GM21576 (cell line): ENCODE measurements around the gene MYL5.
"Not testable (repeated sequence)": the region's sequence is repeated elsewhere in the genome, so short reads cannot be mapped to it uniquely, and the experiment has no call there.

Experiments
- ATAC-seq: cut with Tn5 transposase; IDR thresholded peaks from one replicate; pipeline ENCODE4 v1.9.1; 2021; ENCODE audit warnings: mild to moderate bottlenecking, moderate library complexity; ENCODE audit not compliant: unreplicated experiment

The MYL5 gene

DNA sequence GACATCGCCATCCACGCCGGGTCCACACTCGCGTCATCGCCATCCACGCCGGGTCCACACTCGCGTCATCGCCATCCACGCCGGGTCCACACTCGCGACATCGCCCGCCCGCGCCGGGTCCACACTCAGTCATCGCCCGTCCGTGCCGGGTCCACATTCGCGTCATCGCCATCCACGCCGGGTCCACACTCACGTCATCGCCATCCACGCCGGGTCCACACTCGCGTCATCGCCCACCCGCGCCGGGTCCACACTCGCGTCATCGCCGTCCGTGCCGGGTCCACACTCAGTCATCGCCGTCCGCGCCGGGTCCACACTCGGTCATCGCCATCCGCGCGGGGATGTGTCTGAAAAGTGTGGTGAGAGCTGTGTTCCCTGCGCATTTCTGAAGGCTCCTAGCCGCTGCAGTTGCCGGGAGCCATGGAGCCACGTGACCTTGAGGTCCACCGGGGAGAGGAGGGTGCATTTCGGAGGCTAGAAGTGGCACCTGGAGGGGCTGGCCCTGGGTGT, 48.6 kb downstream of the MYL5 start:
- ATAC-seq, result no peak

DNA sequence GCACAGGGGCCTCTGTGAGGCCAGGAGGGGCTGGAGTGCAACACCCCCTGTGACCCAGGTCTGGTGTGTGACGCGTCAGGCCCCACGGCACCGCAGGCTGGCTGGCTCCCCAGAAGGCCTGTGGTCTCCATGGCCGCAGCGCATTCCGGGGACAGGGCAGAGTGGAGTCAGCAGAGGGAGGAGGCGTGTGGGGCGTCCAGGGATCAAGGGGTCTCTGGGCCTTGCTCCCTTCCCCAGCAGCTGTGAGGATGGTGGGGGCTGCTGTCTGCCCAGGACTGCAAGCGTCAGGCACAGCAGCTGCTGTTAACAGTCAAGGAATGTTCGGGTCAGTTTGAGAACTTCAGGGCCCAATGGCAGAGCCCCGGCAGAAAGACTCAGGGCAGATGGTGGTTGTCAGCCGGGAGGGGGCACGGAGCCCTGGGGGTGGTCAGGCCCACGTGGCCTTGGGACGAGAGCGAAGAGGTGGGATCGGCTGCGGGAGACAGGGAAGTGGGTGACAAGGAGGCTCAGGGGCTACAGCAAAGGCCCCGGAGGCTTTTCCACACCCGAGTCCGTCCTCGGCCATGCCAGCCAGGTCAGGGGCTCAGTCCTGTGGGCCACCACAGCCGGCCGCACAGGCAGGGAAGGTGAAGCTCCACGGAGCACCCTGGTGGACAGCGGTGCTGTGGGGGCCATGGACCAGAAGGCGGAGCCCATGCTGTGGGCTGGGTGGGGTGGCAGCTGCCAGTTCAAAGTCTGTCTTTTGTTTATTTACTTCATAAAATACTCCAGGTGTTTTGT, 49.6 kb downstream of the MYL5 start:
- no peak for ATAC-seq

DNA sequence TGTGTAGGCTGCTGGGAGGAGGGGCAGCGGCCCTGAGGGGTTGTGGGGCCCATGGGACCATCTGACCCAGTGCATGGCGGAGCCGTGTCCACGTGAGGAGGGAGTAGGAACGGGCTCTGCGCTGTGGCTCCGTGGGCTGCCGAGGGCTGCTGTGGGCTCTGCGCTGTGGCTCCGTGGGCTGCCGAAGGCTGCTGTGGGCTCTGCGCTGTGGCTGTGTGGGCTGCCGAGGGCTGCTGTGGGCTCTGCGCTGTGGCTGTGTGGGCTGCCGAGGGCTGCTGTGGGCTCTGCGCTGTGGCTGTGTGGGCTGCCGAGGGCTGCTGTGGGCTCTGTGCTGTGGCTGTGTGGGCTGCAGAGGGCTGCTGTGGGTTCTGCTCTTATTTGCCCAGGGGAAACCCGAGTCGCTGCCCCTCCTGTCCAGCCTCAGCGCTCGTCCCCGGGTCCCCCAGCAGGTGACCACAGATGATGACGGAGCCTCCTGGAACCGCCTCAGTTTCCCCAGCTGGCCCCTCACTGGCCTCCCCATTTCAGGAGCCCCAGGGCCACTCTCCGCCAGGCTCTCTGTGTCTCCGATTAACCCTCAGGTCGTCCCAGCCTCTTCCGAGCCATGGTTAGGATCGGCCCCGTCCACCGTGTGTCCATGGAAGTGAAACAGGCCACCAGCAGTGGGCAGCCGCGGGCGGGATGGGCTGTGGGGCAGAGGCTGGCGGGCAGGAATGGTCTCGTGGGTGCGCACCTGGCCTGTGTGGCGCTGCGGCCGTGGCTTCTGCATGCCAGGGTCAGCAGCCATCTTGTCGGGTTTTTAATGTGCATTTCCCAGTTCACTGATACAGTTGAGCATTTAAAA, 51.3 kb downstream of the MYL5 start:
- no peak for ATAC-seq

DNA sequence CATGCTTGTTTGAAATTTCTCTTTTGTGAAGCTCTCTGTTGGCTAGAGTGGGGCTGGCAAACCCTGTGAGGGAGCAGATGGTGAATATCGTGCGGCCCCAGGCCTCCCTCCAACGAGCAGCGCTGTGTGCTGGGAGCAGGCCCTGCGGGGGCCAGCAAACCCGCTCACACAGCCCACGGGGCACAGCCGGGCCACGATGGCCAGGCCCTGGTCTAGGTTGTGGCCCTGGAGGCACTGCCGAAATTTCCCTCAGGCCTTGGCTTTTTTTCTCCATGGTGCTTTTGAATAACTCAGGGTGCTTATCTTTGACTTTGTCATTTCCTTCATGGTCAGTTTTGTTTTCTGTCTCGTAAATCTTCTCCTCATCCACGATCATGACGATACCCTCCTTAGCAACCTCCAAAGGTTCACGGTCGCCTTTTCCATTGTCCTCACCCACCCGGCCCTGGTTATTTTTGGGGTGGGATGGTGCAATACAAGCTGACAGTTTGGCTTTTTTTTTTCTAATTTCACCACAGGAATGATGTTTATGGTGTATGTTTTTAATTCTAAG, 52.0 kb downstream of the MYL5 start:
- ATAC-seq, result no peak

DNA sequence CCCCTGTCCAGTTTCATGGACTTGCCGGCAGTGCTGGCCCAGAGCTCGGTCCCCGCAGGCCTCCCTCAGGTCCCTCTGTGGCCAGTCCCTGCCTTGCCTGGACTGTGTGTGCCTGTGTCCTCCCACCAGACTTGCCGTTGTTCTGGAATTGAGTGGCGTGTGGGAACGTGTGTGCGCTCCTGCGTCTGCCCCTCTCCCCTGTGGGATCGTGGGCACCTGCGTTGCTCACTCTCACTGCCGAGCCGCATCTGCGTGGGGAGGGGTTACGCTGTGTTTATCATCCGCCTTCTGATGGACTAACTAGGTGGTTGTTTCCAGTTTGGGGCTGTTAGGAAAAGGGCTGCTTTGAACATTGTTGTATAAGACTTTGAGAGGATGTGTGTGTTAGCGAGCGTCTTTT, 52.5 kb downstream of the MYL5 start:
- ATAC-seq, result no peak

DNA sequence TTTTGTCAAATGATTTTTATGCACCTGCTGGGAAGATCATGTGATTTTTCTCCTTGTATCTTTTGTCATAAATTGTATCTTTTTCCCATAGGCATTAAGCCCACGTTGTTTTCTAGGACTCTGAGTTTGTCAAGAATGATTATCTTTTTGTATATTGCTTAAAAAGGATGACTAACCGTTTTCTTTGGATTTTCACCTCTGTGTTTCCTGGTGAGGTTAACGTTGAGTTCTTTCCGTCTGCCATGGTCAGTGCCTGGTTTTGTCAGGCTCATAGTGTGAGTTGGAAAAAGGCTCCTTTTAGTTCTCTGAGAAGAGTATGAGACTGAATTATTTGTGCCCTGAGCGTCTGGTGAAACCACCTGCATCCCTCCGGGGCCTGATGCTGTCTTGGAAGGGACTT, 53.2 kb downstream of the MYL5 start:
- ATAC-seq, result no peak

DNA sequence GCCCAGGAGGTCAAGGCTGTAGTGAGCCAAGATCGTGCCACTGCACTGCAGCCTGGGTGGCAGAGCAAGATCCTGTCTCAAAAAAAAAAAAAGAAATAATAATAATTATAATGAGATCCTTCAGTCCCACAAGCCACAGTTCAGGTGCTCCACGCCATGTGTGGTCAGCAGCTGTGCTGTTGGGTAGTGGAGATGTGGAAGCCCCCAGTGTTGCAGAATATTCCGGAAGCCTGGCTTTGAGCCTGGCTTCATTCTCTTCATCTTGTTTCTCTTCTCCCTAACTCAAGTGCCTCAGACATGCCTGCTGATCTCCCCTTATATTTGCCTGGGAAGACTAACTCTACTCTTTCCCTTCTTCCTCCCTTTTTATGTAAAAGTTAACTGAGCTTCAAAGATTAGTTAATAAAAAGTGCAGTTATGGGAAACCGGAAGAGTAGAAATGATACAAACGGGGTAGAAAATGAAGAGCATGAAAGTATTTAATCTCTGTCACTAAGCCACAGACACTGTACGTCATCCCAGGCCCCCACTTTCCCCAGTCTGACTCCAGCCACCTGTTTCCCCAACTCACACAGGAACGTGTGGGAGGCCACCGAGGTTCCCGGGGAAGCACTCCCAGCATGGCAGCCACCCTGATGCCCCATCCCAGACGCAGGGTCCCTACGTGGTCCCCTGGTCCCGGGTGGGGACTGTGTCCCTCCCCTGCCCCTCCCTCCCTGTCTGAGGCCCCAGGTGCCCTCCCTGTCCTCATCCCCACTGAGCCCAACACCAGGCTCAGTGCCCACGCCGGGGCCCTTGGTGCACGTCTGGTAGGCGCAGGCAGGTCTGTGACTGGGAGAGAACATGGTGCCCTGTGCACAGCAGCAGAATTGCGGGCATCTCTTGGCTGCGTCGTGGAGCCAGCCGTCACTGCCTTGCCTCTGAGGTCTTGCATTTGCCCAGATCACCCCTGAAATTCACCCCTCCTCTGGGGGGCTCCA, 55.3 kb downstream of the MYL5 start:
- no peak for ATAC-seq

DNA sequence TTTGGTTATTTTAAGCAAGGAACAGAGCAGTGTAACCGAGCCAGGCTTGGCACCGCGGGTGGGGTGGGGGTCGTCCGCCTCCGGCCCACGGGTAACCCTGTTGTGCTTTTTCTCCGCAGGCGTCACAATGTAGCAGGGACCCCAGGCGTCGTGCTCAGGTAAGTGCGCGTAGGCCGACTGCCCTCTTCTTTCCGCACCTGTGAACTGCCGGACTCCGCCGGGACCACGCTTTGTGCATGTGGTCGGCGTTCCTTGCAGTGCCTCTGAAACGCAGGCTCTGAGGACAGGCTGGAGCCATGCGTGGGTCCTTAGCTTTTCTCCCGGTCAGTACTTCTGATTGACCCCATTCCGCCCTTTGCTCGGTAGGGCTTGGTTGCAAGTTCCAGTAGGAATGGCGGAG, 56.2 kb downstream of the MYL5 start:
- ATAC-seq, result no peak

DNA sequence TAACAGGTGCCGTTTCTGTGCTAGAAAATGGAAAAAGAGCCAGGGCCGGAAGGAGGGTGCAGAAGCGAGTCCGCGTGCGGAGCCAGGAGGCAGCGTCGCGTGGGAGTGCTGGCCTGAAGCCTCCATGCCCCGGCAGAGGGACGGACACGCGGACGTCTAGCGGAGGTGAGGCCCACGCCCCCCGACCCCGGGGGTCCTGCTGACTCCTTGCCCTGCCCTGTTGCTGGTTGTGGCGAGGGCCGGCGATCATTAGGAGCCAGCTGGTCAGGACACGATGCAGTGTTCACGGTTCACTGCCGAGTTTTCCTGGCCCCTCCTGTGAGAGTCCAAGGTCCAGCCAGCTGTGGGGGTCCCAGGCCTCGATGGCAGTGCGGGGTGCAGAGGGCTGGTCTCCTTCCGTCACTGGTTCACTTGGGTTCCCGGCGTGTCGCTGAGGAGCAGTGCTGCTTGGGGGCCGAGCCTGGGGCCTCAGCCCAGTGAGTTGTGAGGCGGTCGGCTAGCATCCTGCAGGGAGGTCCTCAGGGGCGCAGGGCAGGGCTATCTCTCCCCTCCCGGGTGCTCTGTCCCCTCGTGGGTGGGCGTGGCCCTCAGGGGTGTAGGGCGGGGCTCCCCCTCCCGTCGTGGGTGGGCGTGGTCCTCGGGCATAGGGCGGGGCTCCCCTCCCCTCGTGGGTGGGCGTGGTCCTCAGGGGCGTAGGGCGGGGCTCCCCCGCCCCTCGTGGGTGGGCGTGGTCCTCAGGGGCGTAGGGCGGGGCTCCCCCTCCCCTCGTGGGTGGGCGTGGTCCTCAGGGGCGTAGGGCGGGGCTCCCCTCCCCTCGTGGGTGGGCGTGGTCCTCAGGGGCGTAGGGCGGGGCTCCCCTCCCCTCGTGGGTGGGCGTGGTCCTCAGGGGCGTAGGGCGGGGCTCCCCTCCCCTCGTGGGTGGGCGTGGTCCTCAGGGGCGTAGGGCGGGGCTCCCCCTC, 56.9 kb downstream of the MYL5 start:
- ATAC-seq, result not testable (repeated sequence)
